HG03460 (cell line): ENCODE results near the gene CYSTM1.

Source experiments
- ATAC-seq: cut with Tn5 transposase; IDR thresholded peaks from one replicate; pipeline ENCODE4 v1.9.1; 2021; ENCODE audit not compliant: unreplicated experiment

CYSTM1 gene

GRCh38 chr5:140252470-140253126 lies 77.6 kb downstream of the CYSTM1 start:
- ATAC-seq, result no peak

DNA sequence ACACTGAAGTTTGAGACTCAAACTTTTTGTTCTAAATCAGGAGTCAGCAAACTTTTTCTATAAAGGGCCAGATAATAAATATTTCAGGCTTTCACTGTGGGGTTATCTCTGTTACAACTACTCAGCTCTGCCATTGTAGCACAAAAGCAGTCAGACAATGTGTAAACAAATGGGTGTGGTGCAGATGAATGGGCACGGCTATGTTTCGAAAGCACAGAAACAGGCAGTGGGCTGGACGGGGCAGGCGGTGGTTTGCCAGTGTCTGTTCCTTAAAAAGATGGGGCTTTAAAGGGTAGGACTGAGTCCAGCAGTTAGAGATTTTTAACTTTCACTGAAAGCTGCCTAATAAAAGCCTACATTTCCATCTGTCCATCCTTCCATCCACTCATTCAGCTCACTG lies 79.0 kb downstream of the CYSTM1 start:
- no peak for ATAC-seq

GRCh38 chr5:140255460-140256157 lies 80.6 kb downstream of the CYSTM1 start:
- ATAC-seq, result no peak

- ATAC-seq, result no peak
These were observed 81.7 kb downstream of the CYSTM1 start for GRCh38 chr5:140256726-140257125.

GRCh38 chr5:140258016-140258415 lies 83.0 kb downstream of the CYSTM1 start:
- no peak for ATAC-seq

DNA sequence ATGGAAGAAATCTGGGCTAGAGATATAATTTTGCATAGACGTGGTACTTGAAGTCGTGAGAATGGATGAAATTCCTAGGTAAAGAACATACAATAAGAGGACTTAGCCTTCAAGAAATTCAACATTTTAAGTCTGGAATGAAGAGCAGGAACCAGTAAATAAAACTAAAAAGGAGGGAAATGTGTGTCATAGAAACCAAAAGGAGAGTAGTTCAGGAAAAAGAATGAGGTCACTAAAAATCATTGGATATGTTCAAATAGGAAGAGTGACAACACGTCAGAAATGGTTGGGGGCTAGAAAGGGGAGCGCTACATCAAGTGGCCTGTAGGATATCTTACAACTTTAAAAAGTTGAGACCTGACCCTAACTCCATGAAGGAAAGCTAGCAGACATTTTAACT lies 83.9 kb downstream of the CYSTM1 start:
- ATAC-seq, result no peak

DNA sequence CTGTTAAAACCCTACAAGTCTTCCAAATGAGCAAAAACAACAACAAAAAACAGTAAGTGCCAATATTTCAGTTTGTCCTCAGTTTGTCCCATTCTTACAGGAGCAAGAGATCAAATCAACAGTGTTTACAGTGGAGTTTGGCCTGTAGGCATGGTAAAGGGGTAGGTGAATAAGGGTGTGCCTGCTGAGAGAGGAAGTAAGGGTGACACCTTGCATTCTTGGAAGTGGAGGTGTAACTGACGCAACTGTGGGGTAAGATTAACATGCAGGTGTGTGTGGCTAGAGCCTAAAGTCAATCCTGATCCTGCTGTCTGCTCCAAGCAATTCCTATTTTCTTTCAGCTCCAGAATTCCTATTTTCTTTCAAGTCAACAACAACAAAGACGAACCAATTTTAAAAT lies 84.5 kb downstream of the CYSTM1 start:
- no peak for ATAC-seq

GRCh38 chr5:140260089-140260656 lies 85.2 kb downstream of the CYSTM1 start:
- no peak for ATAC-seq

GRCh38 chr5:140261403-140262171 lies 86.6 kb downstream of the CYSTM1 start:
- no peak for ATAC-seq

GRCh38 chr5:140262221-140262620 lies 87.2 kb downstream of the CYSTM1 start:
- ATAC-seq, result no peak

DNA sequence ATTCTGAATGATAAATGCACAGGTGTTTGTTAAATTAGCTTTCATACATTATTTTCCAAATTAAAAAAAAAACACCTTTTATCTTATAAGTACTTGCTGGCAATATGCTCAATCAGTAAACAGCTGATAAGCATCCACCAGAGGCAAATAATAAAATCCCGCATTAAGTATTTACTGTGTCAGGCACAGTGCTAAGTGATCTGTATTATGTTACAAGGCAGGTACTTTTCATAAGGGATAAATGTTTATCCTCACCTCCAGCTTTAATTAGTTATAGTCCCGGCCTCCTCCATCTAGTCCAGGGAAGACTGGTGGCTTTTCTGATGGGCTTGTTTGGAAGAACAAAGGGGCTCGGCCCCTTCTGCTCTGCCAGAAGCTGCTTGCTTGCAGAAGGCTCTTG lies 87.9 kb downstream of the CYSTM1 start:
- ATAC-seq, result no peak

DNA sequence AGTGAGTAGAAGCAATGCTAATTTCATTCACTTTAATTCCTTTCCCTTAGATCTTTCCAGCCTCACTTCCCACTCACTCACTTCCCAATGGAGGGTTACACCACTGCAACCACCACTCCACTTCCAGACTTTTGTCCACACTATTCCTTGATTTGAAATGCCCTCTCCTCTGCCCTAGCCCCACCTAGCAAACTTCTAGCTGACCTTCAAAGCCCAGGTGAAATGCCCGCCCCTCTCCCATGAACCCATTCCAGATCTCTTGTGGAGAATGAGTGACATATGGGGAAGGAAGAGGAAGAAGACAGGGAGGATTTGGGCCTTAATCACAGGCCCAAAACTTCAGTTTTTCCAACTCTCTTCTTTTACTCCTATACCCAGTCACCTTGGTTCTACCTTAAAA lies 90.9 kb downstream of the CYSTM1 start:
- ATAC-seq, result no peak

- no peak for ATAC-seq
These were observed 91.6 kb downstream of the CYSTM1 start for GRCh38 chr5:140266471-140267200.

DNA sequence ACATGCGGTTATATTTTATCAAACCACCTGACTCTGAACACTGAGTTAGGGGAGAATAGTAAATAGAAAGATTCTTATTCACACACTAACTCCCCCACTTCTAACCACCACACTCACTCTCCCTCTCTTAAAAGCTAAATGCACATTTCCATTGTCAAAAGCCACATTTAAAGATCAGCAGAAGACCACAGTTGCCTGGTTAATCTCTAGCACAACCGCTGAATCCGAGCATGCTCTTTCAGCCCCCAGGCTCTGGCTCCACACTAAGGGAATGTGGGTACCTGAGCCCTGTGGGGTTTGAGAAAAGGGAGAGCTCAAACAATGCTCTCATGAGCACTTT lies 92.2 kb downstream of the CYSTM1 start:
- no peak for ATAC-seq

DNA sequence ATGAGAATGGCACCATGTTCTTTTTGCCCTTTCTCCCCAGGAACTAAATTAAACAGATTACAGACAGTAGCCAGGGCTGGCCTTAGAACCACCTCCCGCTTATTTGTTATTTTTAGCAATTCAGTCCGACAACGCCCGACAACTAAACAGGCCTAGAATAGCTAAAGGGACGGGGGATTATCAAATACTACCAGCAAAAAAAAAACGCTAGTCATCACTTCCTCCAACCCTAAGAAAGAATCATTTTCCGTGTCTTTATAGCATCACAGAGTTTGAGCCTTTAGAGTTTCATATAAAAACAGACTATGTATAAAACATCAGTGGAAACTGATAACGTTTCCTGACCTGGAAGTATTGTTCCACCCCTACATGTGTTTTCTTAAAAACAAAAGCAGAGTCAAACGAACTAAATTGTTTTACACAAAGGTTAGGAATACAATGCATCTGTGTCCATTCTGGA lies 92.6 kb downstream of the CYSTM1 start:
- ATAC-seq, result no peak

DNA sequence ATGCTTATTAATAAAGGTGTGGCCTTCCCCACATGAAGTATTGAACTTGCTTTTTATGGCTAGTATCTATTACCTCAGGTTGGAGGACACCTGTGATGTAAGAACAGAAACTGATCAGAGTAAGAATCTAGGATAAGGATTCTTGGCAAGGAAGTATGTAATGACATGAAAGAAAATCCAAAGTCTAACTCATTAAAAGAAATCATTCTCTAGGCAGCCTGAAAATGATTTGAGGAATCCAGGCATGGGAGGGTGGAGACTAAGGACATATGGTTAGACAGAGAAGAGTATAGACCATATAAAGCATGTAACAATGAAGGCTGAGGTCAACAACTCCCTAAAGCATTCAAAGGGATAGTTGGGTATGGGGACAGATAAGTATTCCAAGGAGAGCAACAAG lies 95.0 kb downstream of the CYSTM1 start:
- ATAC-seq, result no peak

DNA sequence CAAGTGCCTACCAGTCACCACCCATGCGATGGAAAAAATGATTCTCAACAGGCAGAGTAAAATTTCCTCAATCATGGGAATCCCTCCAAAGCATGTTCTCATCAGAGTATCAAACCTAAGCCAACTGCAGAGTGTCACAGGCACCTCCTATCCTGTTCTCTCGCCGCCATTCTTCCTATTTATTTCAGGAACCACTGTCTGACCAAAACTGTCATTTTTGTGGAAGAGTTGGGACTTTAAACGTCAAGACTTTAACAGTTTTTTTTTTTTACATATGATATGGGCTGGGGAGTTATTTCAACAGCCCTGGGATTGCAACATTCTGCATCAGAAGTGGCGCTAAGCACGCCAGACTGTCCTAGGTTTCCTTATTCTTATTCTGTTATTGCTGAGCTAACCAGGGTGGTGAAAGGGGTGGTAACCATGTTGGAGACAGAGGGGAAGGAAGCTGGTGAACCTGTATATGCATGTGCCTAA lies 98.5 kb downstream of the CYSTM1 start:
- ATAC-seq, result no peak

DNA sequence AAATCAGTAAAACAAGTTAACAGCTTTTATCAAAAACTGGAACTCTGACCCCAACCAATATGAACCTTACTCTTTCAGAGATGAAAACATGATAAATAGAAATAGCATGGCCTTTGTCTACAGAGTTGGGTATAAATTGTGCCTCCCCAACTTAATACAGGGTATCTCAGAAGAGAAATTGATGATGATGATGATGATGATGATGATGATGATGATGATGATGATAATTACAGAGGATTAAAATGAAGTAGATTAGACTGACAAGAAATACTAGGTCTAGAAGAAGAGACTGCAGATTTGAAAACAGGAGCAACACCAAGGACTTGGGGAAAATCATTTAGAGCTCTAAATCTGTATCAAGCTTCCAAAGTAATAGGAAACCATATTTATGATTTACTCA lies 100.8 kb downstream of the CYSTM1 start:
- no peak for ATAC-seq

- no peak for ATAC-seq
These were observed 107.3 kb downstream of the CYSTM1 start for GRCh38 chr5:140282266-140282665.

- ATAC-seq, result no peak
These were observed 109.0 kb downstream of the CYSTM1 start for GRCh38 chr5:140284013-140284412.

DNA sequence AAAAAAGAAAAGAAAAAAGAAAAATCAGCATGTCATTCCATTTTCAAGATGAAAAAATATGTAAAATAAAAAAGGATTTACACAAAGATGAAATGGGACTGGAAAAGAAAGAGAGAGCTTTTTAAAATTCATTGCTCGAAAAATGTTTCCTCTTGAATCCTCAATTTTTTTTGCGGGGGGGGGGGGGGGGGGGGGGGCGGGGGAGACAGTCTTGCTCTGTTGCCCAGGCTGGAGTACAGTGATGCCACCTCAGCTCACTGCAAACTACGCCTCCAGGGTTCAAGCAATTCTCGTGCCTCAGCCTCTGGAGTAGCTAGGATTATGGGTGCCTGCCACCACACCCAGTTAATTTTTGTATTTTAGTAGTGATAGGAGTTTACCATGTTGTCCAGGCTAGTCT lies 111.4 kb downstream of the CYSTM1 start:
- no peak for ATAC-seq
